IMR-90 (cell line): Measurements from ENCODE around the gene RGS13. TPM values are rescaled to one million over a fixed set of nuclear protein-coding genes. Genes with fewer than 3 reads are reported as not detected.

Source experiments
- ATAC-seq: fragments of 200-7000 bp; cut with Tn5 transposase; 2 replicates; pipeline ENCODE4 v1.9.1; 2020; ENCODE audit warnings: low read depth, mild to moderate bottlenecking, moderate library complexity
- BruUV-seq: library from RNA; stranded (reverse); fragments of 400-500 nt; replicated peaks from 2 replicates; lab custom pipeline; 2021; lab: Mats Ljungman, UMichigan
- CTCF ChIA-PET: fragments of 300-600 bp; formaldehyde crosslinking; extraction: SDS; loops from one replicate; lab custom pipeline; 2021; ENCODE audit warnings: antibody characterized with exemption; lab: Yijun Ruan, JAX
- POLR2A ChIA-PET: fragments of 300-600 bp; sonication (Branson Sonifier 250); formaldehyde crosslinking; loops from one replicate; lab custom pipeline; 2022; ENCODE audit warnings: antibody characterized with exemption; ENCODE audit not compliant: unreplicated experiment; lab: Charles Lee
- DNase-seq: peaks from one replicate; pipeline ENCODE4 v3.0.0; 2013
- H2AFZ ChIP-seq: replicated peaks from 2 replicates; pipeline ENCODE3; 2013; ENCODE audit warnings: low read length, mild to moderate bottlenecking; ENCODE audit not compliant: poor library complexity
- H2AK5ac ChIP-seq: 2 replicates; pipeline ENCODE4 v1.6.1; 2013; ENCODE audit warnings: low read depth, low read length, inconsistent platforms
- H2AK9ac ChIP-seq: replicated peaks from 2 replicates; pipeline ENCODE3; 2013; ENCODE audit warnings: mild to moderate bottlenecking, low read depth, low read length, moderate library complexity; ENCODE audit not compliant: poor library complexity
- H2BK120ac ChIP-seq: 2 replicates; pipeline ENCODE4 v1.6.1; 2013; ENCODE audit warnings: low read depth, low read length, inconsistent platforms
- H2BK15ac ChIP-seq: 3 replicates; pipeline ENCODE4 v1.6.1; 2013; ENCODE audit warnings: low read depth, low read length, inconsistent platforms
- H2BK20ac ChIP-seq: 2 replicates; pipeline ENCODE4 v1.6.1; 2013; ENCODE audit warnings: low read depth, mild to moderate bottlenecking, inconsistent platforms, low read length, moderate library complexity
- H2BK5ac ChIP-seq: 2 replicates; pipeline ENCODE4 v1.6.1; 2013; ENCODE audit warnings: mild to moderate bottlenecking, low read depth, low read length, inconsistent platforms; ENCODE audit not compliant: poor library complexity, severe bottlenecking
- H3K14ac ChIP-seq: replicated peaks from 2 replicates; pipeline ENCODE4 v1.6.1; 2013; ENCODE audit warnings: low read depth, low read length, inconsistent platforms
- H3K18ac ChIP-seq: 2 replicates; pipeline ENCODE4 v1.6.1; 2013; ENCODE audit warnings: low read depth, low read length, control low read depth
- H3K23ac ChIP-seq: 2 replicates; pipeline ENCODE4 v1.6.1; 2013; ENCODE audit warnings: low read depth, low read length, inconsistent platforms
- H3K27ac ChIP-seq: 2 replicates; pipeline ENCODE4 v1.5.1; 2013; ENCODE audit warnings: mild to moderate bottlenecking, control low read depth, low read length; ENCODE audit not compliant: insufficient read depth
- H3K27me3 ChIP-seq: 2 replicates; pipeline ENCODE4 v1.6.1; 2013; ENCODE audit warnings: low read length; ENCODE audit not compliant: control insufficient read depth, insufficient read depth
- H3K36me3 ChIP-seq: 2 replicates; pipeline ENCODE4 v1.6.1; 2013; ENCODE audit warnings: low read length, mixed read lengths; ENCODE audit not compliant: control insufficient read depth, insufficient read depth
- H3K4ac ChIP-seq: 2 replicates; pipeline ENCODE4 v1.6.1; 2013; ENCODE audit warnings: low read depth, low read length, inconsistent platforms
- H3K4me1 ChIP-seq: 2 replicates; pipeline ENCODE4 v1.6.1; 2013; ENCODE audit warnings: low read length, mixed read lengths; ENCODE audit not compliant: control insufficient read depth, insufficient read depth
- H3K4me2 ChIP-seq: 2 replicates; pipeline ENCODE4 v1.6.1; 2013; ENCODE audit warnings: low read depth, mild to moderate bottlenecking, control low read depth, low read length, moderate library complexity
- H3K4me3 ChIP-seq: 2 replicates; pipeline ENCODE4 v1.5.1; 2013; ENCODE audit warnings: low read depth, mild to moderate bottlenecking, control low read depth, low read length, moderate library complexity; ENCODE audit not compliant: insufficient read depth
- H3K56ac ChIP-seq: 2 replicates; pipeline ENCODE4 v1.6.1; 2013; ENCODE audit warnings: low read length, inconsistent platforms; ENCODE audit not compliant: insufficient read depth; ENCODE audit errors: extremely low read depth
- H3K79me1 ChIP-seq, 2 experiments: 2 replicates each; pipeline ENCODE4 v1.6.1; 2013; ENCODE audit warnings: low read length in 2 of 2, inconsistent platforms in 1 of 2, low read depth in 1 of 2
- H3K9ac ChIP-seq: 2 replicates; pipeline ENCODE4 v1.6.1; 2013; ENCODE audit warnings: low read depth, low read length, control low read depth
- H3K9me1 ChIP-seq: 2 replicates; pipeline ENCODE4 v1.6.1; 2013; ENCODE audit warnings: low read length, inconsistent platforms; ENCODE audit not compliant: insufficient read depth
- H3K9me3 ChIP-seq: 2 replicates; pipeline ENCODE4 v1.6.1; 2013; ENCODE audit warnings: low read length; ENCODE audit not compliant: control insufficient read depth, insufficient read depth
- H4K20me1 ChIP-seq: 2 replicates; pipeline ENCODE4 v1.6.1; 2013; ENCODE audit warnings: low read length, inconsistent platforms; ENCODE audit not compliant: insufficient read depth
- H4K5ac ChIP-seq: 2 replicates; pipeline ENCODE4 v1.6.1; 2013; ENCODE audit warnings: mild to moderate bottlenecking, low read depth, low read length, control low read depth
- H4K8ac ChIP-seq, 2 experiments: 2 replicates each; pipeline ENCODE4 v1.6.1; 2013; ENCODE audit warnings: low read depth in 2 of 2, low read length in 2 of 2, control low read depth in 1 of 2, inconsistent platforms in 1 of 2
- H4K91ac ChIP-seq: 2 replicates; pipeline ENCODE4 v1.6.1; 2013; ENCODE audit warnings: low read depth, low read length, inconsistent platforms; ENCODE audit not compliant: insufficient read depth
- CHD1 ChIP-seq: IDR thresholded peaks from 2 replicates; pipeline ENCODE4 v1.6.1; 2012; ENCODE audit warnings: low read depth, low read length, improper control_type of control experiment
- WGBS, 2 experiments: methylation state at CpG; one replicate each; pipeline versions ENCODE4 v1.1.5 to v1.1.7; 2013; ENCODE audit warnings: missing lambda C conversion rate in 2 of 2; ENCODE audit not compliant: insufficient read length in 1 of 2; ENCODE audit errors: extremely low coverage in 2 of 2; 5-methylcytosine and 5-hydroxymethylcytosine counted together
- dilution Hi-C: fragments of 300-500 bp; cut with HindIII; formaldehyde crosslinking; loops from one replicate; pipeline ENCODE4 v1.14.3; 2018; ENCODE audit warnings: low sequenced_read_pairs; ENCODE audit not compliant: unreplicated experiment
- in situ Hi-C: fragments of 300-500 bp; cut with MboI; formaldehyde crosslinking; loops from 3 replicates; pipeline ENCODE4 v1.14.3; 2019; ENCODE audit warnings: low sequenced_read_pairs, inconsistent platforms, mixed read lengths
- intact Hi-C: fragments of 100-400 bp; cut with micrococcal nuclease; formaldehyde crosslinking; loops from 2 replicates; pipeline ENCODE4 v1.10.0; 2022
- polyA plus RNA-seq, 3 experiments: library from polyadenylated mRNA; depleted of rRNA; stranded (reverse); fragments of >200 nt; gene quantifications; 2 replicates each; pipeline ENCODE4 v1.2.3, GENCODE V29; 2012; ENCODE audit warnings: low replicate concordance in 1 of 3
- total RNA-seq: library from RNA; depleted of rRNA; stranded (reverse); fragments of >200 nt; gene quantifications from 2 replicates; pipeline ENCODE4 v1.2.3, GENCODE V29; 2012

RGS13 gene
- total and polyA plus RNA-seq, 2 of the 4 experiments (the other 2 are of a cell fraction) = not detected

- no peak overlapping the region for H4K8ac ChIP-seq
- no TSS peak for BruUV-seq
- H3K56ac ChIP-seq = no peak overlapping the region
- intact Hi-C loops = no loop called here
- no peaks in the 10 kb centered on the region for H3K9me3 ChIP-seq
- no peak overlapping the region for H3K23ac ChIP-seq
- H2BK15ac ChIP-seq = no peak overlapping the region
- H2BK20ac ChIP-seq = no peak overlapping the region
- H3K27me3 ChIP-seq = no peaks in the 10 kb centered on the region
- no peak overlapping the region for H3K4me2 ChIP-seq
- H3K36me3 ChIP-seq = no peaks in the 10 kb centered on the region
- no peak overlapping the region for H3K18ac ChIP-seq
- no peak for TF ChIP-seq CHD1
- dilution Hi-C loops = no loop called here
- H3K79me1 ChIP-seq = no peaks in the 10 kb centered on the region
- CTCF ChIA-PET = no interaction called here
- H4K5ac ChIP-seq = no peak overlapping the region
- in situ Hi-C loops = no loop called here
- no peak overlapping the region for H3K4me3 ChIP-seq
- no peak overlapping the region for H3K27ac ChIP-seq
- H3K4ac ChIP-seq = no peak overlapping the region
- H2AK9ac ChIP-seq = no peak overlapping the region
- H4K91ac ChIP-seq = no peak overlapping the region
- POLR2A ChIA-PET = no interaction called here
- H2BK120ac ChIP-seq = no peak overlapping the region
- ATAC-seq = no peak
- no peak overlapping the region for H3K9ac ChIP-seq
- H2AFZ ChIP-seq = no peak overlapping the region
- no peak overlapping the region for H3K14ac ChIP-seq
- DNase-seq = no peak
- no peaks in the 10 kb centered on the region for H3K9me1 ChIP-seq
- no peak overlapping the region for H2AK5ac ChIP-seq
- no peaks in the 10 kb centered on the region; the same call in 1 of the 2 replicates for H3K4me1 ChIP-seq
- no peak overlapping the region for H2BK5ac ChIP-seq
- no CpG with 5 or more reads among the region's 1 CpG for WGBS, 2 experiments
- H4K20me1 ChIP-seq = no peaks in the 10 kb centered on the region
Observed at GRCh38 chr1:192652159-192652558, 16.2 kb downstream of the RGS13 start.
